Effector memory CD8-positive, alpha-beta T cell (primary cell): ENCODE measurements around the gene DYNLT4.
A peak's percentile ranks its signal among the peaks of the same experiment; 100 is the strongest.
"Not testable (repeated sequence)": the region's sequence is repeated elsewhere in the genome, so short reads cannot be mapped to it uniquely, and the experiment has no call there.

Experiments used
- ATAC-seq: fragments of 150-1000 bp; cut with Tn5 transposase; replicated peaks from 2 replicates; pipeline ENCODE4 v1.10.0; 2021; ENCODE audit warnings: mild to moderate bottlenecking, moderate library complexity
- DNase-seq, 3 experiments: peaks; one replicate each; pipeline ENCODE4 v3.0.0; 2021
- H3K27ac Mint-ChIP-seq, 2 donors: one replicate each; pipeline ENCODE4 v1.8.0; 2022; ENCODE audit warnings: mild to moderate bottlenecking in 2 of 2, mixed read lengths in 2 of 2, moderate library complexity in 2 of 2
- H3K27me3 Mint-ChIP-seq, 2 donors: one replicate each; pipeline ENCODE4 v1.8.0; 2022; ENCODE audit warnings: mixed read lengths in 2 of 2
- H3K36me3 Mint-ChIP-seq: one replicate; pipeline ENCODE4 v1.8.0; 2022; ENCODE audit warnings: mild to moderate bottlenecking, moderate library complexity, mixed read lengths; ENCODE audit not compliant: insufficient read depth
- H3K4me1 Mint-ChIP-seq, 2 donors: one replicate each; pipeline ENCODE4 v1.8.0; 2022; ENCODE audit warnings: low read depth in 2 of 2, mixed read lengths in 2 of 2
- H3K4me3 Mint-ChIP-seq, 2 donors: one replicate each; pipeline ENCODE4 v1.8.0; 2022; ENCODE audit warnings: mild to moderate bottlenecking in 2 of 2, mixed read lengths in 2 of 2, moderate library complexity in 2 of 2
- H3K9me3 Mint-ChIP-seq, 2 donors: one replicate each; pipeline ENCODE4 v1.8.0; 2022; ENCODE audit warnings: mixed read lengths in 2 of 2

Gene DYNLT4

DNA sequence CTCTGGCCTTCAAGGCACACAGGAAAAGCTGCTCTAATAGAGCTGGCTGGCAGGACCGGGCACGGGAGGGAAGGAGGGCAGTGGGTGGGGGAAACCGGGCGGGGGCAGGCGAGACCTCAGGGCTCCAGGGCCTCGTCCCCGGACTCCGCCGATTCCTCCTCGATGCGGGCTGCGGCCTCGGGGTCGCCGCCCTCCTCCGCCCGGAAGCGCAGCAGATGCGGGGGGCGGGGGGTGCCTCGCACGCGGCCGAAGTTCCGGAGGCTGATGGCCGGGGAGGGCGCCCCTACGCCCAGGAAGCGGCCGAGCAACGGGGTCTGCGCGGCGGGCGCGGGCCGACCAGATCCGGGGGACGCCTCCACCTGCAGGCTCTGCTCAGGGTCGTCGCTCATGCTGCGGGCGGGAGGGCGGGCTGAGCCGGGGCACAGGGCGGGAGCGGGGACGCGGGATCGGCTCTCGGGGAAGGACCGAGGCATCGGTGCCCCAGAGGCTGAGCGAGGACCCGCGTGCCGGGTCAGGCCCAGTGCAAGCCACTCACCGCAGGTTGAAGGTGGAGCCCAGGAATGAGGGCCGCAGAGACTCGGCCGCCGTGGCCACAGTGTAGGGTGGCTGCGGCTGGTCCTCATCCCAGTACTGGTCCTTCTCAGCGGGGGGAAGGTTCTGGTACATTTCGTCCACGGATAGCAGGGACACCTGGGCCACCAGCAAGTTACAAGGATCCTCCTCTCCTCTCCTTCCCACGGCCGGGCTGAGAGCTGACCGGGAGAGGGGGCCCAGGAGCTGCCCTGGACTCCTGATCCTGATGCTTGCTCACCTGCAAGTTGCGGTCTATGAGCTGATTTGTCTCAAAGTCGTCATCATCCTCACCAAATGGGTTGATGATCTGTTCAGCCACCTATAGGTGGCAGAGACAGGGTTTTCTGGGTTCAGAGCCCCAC is 22.8 kb downstream of the DYNLT4 start:
- ATAC-seq = peak; percentile 16
- no peaks in the 10 kb centered on the region for H3K27me3 Mint-ChIP-seq
- peak in 2 of 3 experiments; percentile 9 to 19 for DNase-seq
- peak overlapping the region; percentile 39 to 77 for H3K27ac Mint-ChIP-seq
- peaks cover 25% of the 10 kb centered on the region in 2 donors for H3K4me1 Mint-ChIP-seq
- peaks cover 30% of the 10 kb centered on the region for H3K36me3 Mint-ChIP-seq
- H3K9me3 Mint-ChIP-seq = no peaks in the 10 kb centered on the region
- H3K4me3 Mint-ChIP-seq = peak overlapping the region; percentile 74 to 75

GRCh38 chr1:44783697-44784093 is 23.5 kb downstream of the DYNLT4 start:
- ATAC-seq = no peak
- H3K4me3 Mint-ChIP-seq = peak overlapping the region; percentile 58 to 74
- DNase-seq = no peak
- peak overlapping the region; percentile 38 to 77 for H3K27ac Mint-ChIP-seq
- no peaks in the 10 kb centered on the region for H3K27me3 Mint-ChIP-seq
- peaks cover 26 to 27% of the 10 kb centered on the region in 2 donors for H3K4me1 Mint-ChIP-seq
- H3K9me3 Mint-ChIP-seq = no peaks in the 10 kb centered on the region
- H3K36me3 Mint-ChIP-seq = peaks cover 37% of the 10 kb centered on the region

- H3K36me3 Mint-ChIP-seq = peaks cover 63% of the 10 kb centered on the region
Measured at GRCh38 chr1:44780583-44781121, 26.5 kb downstream of the DYNLT4 start.

DNA sequence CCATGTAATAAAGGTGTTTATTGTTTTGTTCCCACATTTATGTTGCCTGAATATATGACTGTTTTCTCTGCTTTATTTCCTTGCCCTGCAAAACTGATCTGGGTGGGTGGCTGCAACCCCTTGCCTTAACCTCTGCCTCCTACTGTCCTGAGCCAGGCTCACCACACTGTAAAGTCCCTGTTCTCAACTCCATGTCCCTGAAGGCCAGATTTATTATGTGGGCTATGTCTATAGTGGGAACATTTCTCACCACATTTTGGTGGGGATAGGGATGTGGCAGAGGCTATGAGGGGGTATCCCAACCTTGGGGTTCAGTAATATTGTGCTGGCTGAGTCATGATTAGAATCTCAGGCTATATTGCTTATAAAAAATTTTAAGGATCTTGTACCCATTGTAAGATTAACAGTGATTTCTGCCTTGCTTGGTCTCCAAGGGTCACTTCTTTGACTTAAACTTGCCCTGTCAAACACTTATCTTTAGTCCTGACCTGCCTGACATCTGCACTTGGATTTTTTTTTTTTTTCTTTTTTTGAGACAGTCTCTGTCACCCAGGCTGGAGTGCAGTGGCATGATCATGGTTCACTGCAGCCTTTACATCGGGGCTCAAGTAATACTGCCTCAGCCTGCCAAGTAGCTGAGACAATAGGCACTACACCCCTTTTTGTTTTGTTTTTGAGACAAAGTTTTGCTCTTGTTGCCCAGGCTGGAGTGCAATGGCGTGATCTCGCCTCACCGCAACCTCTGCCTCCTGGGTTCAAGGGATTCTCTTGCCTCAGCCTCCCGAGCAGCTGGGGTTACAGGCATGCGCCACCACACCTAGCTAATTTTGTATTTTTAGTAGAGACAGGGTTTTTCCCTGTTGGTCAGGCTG is 28.2 kb downstream of the DYNLT4 start:
- peak overlapping the region in 1 of 2 donors; percentile 4 for H3K4me3 Mint-ChIP-seq
- peaks cover 36 to 40% of the 10 kb centered on the region in 2 donors for H3K4me1 Mint-ChIP-seq
- H3K9me3 Mint-ChIP-seq = no peaks in the 10 kb centered on the region
- DNase-seq = no peak
- peaks cover 62% of the 10 kb centered on the region for H3K36me3 Mint-ChIP-seq
- peak overlapping the region; percentile 26 to 90 for H3K27ac Mint-ChIP-seq
- H3K27me3 Mint-ChIP-seq = no peaks in the 10 kb centered on the region
- ATAC-seq = no peak

More at GRCh38 chr1:44780583-44781121, 26.5 kb downstream of the DYNLT4 start:
- Mint-ChIP-seq H3K27ac (peak overlapping the region in 1 of 2 donors; percentile 44), H3K27me3 (no peaks in the 10 kb centered on the region), H3K4me1 (peaks cover 41 to 43% of the 10 kb centered on the region in 2 donors), H3K9me3 (no peaks in the 10 kb centered on the region), H3K4me3 (no peak overlapping the region)
- ATAC-seq = no peak
- DNase-seq = no peak

- H3K36me3 Mint-ChIP-seq = peaks cover 62% of the 10 kb centered on the region
- H3K4me3 Mint-ChIP-seq = peak overlapping the region; percentile 4 to 83
- H3K27ac Mint-ChIP-seq = peak overlapping the region; percentile 90 to 98
- H3K9me3 Mint-ChIP-seq = no peaks in the 10 kb centered on the region
- no peaks in the 10 kb centered on the region for H3K27me3 Mint-ChIP-seq
- DNase-seq (no peak), ATAC-seq (no peak)
- peaks cover 32 to 34% of the 10 kb centered on the region in 2 donors for H3K4me1 Mint-ChIP-seq
Measured at GRCh38 chr1:44777969-44778635, 29.0 kb downstream of the DYNLT4 start.

DNA sequence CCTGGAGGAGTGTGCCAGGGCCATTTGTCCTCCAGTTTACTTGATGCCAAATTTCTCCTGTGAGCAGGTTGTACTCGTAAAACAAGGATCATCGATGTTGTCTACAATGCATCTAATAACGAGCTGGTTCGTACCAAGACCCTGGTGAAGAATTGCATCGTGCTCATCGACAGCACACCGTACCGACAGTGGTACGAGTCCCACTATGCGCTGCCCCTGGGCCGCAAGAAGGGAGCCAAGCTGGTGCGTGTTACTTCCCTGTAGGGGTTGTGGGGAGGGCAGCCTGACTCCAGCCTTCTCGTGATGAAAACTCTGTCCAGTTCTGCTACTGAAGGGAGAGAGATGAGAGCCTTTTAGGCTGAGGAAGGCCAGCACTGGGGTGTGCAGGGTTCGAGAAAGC is 29.6 kb downstream of the DYNLT4 start:
- peak overlapping the region; percentile 83 to 90 for H3K4me3 Mint-ChIP-seq
- H3K27ac Mint-ChIP-seq = peak overlapping the region; percentile 90 to 98
- H3K9me3 Mint-ChIP-seq = no peaks in the 10 kb centered on the region
- ATAC-seq (no peak), DNase-seq (no peak)
- no peaks in the 10 kb centered on the region for H3K27me3 Mint-ChIP-seq
- H3K36me3 Mint-ChIP-seq = peaks cover 62% of the 10 kb centered on the region
- peaks cover 32 to 34% of the 10 kb centered on the region in 2 donors for H3K4me1 Mint-ChIP-seq

DNA sequence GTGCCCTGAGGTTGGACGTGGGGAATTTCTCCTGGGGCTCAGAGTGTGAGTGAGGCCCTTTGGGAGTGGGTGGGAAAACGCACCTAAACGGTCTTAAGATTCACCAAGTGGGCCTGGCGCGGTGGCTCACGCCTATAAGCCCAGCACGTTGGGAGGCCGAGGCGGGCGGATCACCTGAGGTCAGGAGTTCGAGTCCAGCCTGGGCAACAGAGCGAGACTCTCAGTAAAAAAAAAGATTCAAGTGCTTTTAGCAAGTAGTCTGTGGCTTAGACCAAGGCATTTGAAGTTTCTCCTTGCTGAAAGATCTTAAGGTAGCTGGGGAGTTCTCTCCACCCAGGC is 30.5 kb downstream of the DYNLT4 start:
- peaks cover 62% of the 10 kb centered on the region for H3K36me3 Mint-ChIP-seq
- ATAC-seq = no peak
- H3K9me3 Mint-ChIP-seq = no peaks in the 10 kb centered on the region
- DNase-seq = no peak
- peaks cover 32 to 34% of the 10 kb centered on the region in 2 donors for H3K4me1 Mint-ChIP-seq
- H3K27ac Mint-ChIP-seq = peak overlapping the region; percentile 90 to 98
- H3K4me3 Mint-ChIP-seq = peak overlapping the region; percentile 83 to 90
- no peaks in the 10 kb centered on the region for H3K27me3 Mint-ChIP-seq

DNA sequence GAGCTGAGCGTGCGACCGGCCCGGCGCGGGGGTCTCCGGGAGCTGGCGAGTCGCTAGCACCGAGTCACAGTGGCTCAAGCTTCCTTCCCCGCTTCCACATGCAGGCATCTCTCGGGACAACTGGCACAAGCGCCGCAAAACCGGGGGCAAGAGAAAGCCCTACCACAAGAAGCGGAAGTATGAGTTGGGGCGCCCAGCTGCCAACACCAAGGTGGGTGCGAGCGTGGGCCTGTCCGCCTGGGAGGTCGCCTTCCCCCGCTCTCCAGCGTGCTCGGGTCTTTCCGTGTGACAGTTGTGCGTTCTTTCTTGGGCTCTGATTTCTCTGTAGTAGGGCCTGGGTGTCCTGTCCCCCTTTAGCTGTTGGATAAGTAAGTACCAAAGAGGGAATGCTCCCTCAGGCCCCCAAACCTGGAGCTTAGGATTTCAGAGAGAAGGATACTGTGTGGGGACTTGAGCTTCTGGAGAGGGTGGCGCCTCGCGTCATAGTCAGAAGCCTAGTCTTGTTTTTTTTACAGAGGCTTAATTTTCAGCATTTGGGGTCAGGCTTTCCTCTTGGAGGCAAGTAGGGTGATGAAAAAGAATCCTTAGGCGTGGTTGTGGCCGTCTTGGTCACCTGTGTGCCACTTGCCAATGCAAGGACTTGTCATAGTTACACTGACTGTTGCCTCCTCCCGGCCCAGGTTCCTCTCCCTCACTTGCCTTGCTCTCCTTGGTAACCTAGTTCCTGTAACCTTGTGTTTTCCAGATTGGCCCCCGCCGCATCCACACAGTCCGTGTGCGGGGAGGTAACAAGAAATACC is 31.0 kb downstream of the DYNLT4 start:
- peaks cover 32 to 33% of the 10 kb centered on the region in 2 donors for H3K4me1 Mint-ChIP-seq
- H3K9me3 Mint-ChIP-seq = no peaks in the 10 kb centered on the region
- H3K36me3 Mint-ChIP-seq = peaks cover 56% of the 10 kb centered on the region
- ATAC-seq (peak; percentile 52), DNase-seq (peak; percentile 41 to 43 (median 42))
- H3K27ac Mint-ChIP-seq = peak overlapping the region; percentile 90 to 98
- no peaks in the 10 kb centered on the region for H3K27me3 Mint-ChIP-seq
- peak overlapping the region; percentile 83 to 90 for H3K4me3 Mint-ChIP-seq

DNA sequence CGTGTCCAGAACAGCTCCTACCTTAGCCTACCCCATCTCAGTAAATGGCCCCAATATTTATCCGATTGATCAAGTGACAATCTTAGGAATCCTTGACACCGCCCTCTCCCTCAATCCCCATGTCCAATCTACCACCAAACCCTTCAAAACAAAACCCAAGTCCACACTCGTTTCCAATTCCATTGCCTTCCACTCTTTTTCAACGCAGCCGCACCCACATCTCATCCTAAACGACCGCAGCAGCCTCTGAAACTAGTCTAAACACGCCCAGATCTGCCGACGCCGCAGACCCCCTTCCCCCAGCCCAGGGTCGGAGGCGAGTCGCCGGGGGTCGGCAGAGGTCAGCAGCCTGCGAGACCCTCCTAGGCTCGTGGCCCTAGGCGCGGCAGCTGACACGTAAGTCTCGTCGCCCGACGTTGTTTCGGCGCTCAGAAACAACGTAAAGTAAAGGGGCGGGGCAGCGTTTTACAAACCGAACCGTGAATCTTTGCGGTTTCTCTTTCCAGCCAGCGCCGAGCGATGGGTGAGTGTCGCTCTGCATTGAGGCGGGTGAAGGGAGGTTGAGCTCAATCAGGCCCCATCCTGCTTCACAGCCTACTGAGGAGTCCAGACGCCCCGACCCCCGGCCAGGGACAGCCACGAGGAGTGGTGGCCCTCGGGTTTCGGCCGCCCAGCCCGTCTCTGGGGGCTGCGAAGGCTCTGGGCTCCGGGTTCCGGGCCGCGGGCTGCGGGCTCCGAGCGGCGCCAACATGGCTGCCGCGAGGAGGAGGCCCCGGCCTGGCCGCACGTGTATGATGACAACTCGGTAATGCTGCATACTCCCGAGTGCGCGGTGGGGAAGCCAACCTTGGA is 31.8 kb downstream of the DYNLT4 start, which contains the start of gene RPS8:
RPS8 (plus strand) TSS at position 463 of the 852 bp plus-strand sequence; CDS start at position 520, 57 bp downstream.
- Mint-ChIP-seq H3K36me3 (peaks cover 48% of the 10 kb centered on the region), H3K9me3 (no peaks in the 10 kb centered on the region), H3K4me3 (peak within 1 kb of the TSS; percentile 83 to 90), H3K27me3 (no peaks in the 10 kb centered on the region), H3K4me1 (peaks cover 32% of the 10 kb centered on the region in 2 donors), H3K27ac (peak within 1 kb of the TSS; percentile 90 to 98)
- ATAC-seq (peak; percentile 81), DNase-seq (peak; percentile 80 to 85 (median 85))

- not testable (repeated sequence) for H3K9me3 Mint-ChIP-seq, H3K4me1 Mint-ChIP-seq, H3K36me3 Mint-ChIP-seq, H3K27ac Mint-ChIP-seq, H3K27me3 Mint-ChIP-seq, ATAC-seq, DNase-seq, H3K4me3 Mint-ChIP-seq
Measured at GRCh38 chr1:44766421-44766820, 40.7 kb downstream of the DYNLT4 start.

- H3K27me3 Mint-ChIP-seq = no peaks in the 10 kb centered on the region
- H3K9me3 Mint-ChIP-seq = no peaks in the 10 kb centered on the region
- no peak for DNase-seq
- peaks cover 0 to 4% of the 10 kb centered on the region in 2 donors for H3K4me1 Mint-ChIP-seq
- no peak overlapping the region for H3K4me3 Mint-ChIP-seq
- ATAC-seq = no peak
- no peak overlapping the region for H3K27ac Mint-ChIP-seq
- H3K36me3 Mint-ChIP-seq = peaks cover 2% of the 10 kb centered on the region
Measured at GRCh38 chr1:44760876-44761275, 46.3 kb downstream of the DYNLT4 start.
